HCT116 (cell line): ENCODE data around the gene BLID. TPM values are rescaled to one million over a fixed set of nuclear protein-coding genes. Genes with fewer than 3 reads are reported as not detected.
A peak's percentile ranks its signal among the peaks of the same experiment; 100 is the strongest.

Experiments
- ATAC-seq: fragments of 200-7000 bp; cut with Tn5 transposase; 2 replicates; pipeline ENCODE4 v1.9.1; 2020; ENCODE audit warnings: mild to moderate bottlenecking, moderate library complexity
- BruUV-seq: library from RNA; stranded (reverse); fragments of 400-500 nt; replicated peaks from 2 replicates; lab custom pipeline; 2021; lab: Mats Ljungman, UMichigan
- CTCF ChIA-PET: fragments of 300-600 bp; sonication (Branson Sonifier 250); formaldehyde crosslinking; loops from one replicate; lab custom pipeline; 2021; ENCODE audit warnings: antibody characterized with exemption; lab: Charles Lee
- POLR2A ChIA-PET: fragments of 300-600, 350-600 bp; sonication (Branson Sonifier 250); formaldehyde crosslinking; loops from one replicate; lab custom pipeline; 2021; ENCODE audit warnings: antibody characterized with exemption; lab: Charles Lee
- RAD21 ChIA-PET, 2 experiments: fragments of 300-600 bp; sonication (Branson Sonifier 250); formaldehyde crosslinking; loops; one replicate each; lab custom pipeline; 2023; ENCODE audit warnings: low total read pairs in 2 of 2; ENCODE audit not compliant: uncharacterized antibody in 2 of 2, unreplicated experiment in 2 of 2, low non-redundant PET in 1 of 2; lab: Charles Lee
- DNase-seq: peaks from one replicate; pipeline ENCODE4 v3.0.0-alpha.2; 2010; ENCODE audit warnings: low read depth, low spot score
- H2AFZ ChIP-seq: fragments of 200-600 bp; shearing (Covaris generic), sonication (generic); 2 replicates; pipeline ENCODE4 v1.6.1; 2017; ENCODE audit warnings: low read depth, mixed run types, mixed read lengths, antibody characterized with exemption, low read length; ENCODE audit not compliant: poor library complexity, severe bottlenecking
- H3K27ac ChIP-seq: 2 replicates; pipeline ENCODE4 v1.5.1; 2012; ENCODE audit warnings: low read depth, low read length
- H3K27me3 ChIP-seq: fragments of 200-600 bp; sonication (generic); 2 replicates; pipeline ENCODE4 v1.6.1; 2016; ENCODE audit warnings: mixed run types, low read length, mixed read lengths; ENCODE audit not compliant: insufficient read depth
- H3K36me3 ChIP-seq, 2 experiments: fragments of 200-500 bp in 1 of 2; fragments of 200-600 bp in 1 of 2; sonication (Bioruptor generic) in 1 of 2; sonication (generic) in 1 of 2; 2 replicates each; pipeline versions ENCODE4 v1.5.1 to v1.6.1; 2014 to 2016; ENCODE audit warnings: low read length in 2 of 2, inconsistent platforms in 1 of 2, mixed read lengths in 1 of 2, mixed run types in 1 of 2; ENCODE audit not compliant: insufficient read depth in 2 of 2, control insufficient read depth in 1 of 2
- H3K4me1 ChIP-seq, 2 experiments: fragments of 200-600 bp in 1 of 2; sonication (generic) in 1 of 2; 2 replicates each; pipeline versions ENCODE4 v1.5.1 to v1.6.1; 2012 to 2017; ENCODE audit warnings: low read length in 2 of 2, inconsistent platforms in 1 of 2, mild to moderate bottlenecking in 1 of 2, mixed read lengths in 1 of 2, mixed run types in 1 of 2, moderate library complexity in 1 of 2; ENCODE audit not compliant: insufficient read depth in 2 of 2, control insufficient read depth in 1 of 2
- H3K4me2 ChIP-seq: fragments of 200-600 bp; sonication (generic); 2 replicates; pipeline ENCODE4 v1.6.1; 2017; ENCODE audit warnings: mixed run types, low read length, mixed read lengths
- H3K4me3 ChIP-seq, 2 experiments: fragments of 200-600 bp in 1 of 2; sonication (generic) in 1 of 2; replicated peaks in 1 of 2; 2 replicates each; pipeline ENCODE4 v1.5.1; 2011 to 2016; ENCODE audit warnings: low read length in 2 of 2, control low read depth in 1 of 2, low read depth in 1 of 2, mild to moderate bottlenecking in 1 of 2, mixed read lengths in 1 of 2, mixed run types in 1 of 2
- H3K79me2 ChIP-seq: fragments of 200-600 bp; sonication (generic); 2 replicates; pipeline ENCODE4 v1.6.1; 2017; ENCODE audit warnings: mild to moderate bottlenecking, mixed run types, low read length, moderate library complexity, mixed read lengths; ENCODE audit not compliant: insufficient read depth
- H3K9ac ChIP-seq: fragments of 200-600 bp; sonication (generic); 2 replicates; pipeline ENCODE4 v1.6.1; 2016; ENCODE audit warnings: low read length, mixed read lengths
- H3K9me2 ChIP-seq: fragments of 200-600 bp; sonication (generic), shearing (Covaris generic); 2 replicates; pipeline ENCODE4 v1.6.1; 2017; ENCODE audit warnings: mixed run types, mild to moderate bottlenecking, moderate library complexity; ENCODE audit not compliant: insufficient read depth
- H3K9me3 ChIP-seq, 2 experiments: fragments of 200-500 bp in 1 of 2; fragments of 200-600 bp in 1 of 2; sonication (Bioruptor generic) in 1 of 2; sonication (generic) in 1 of 2; 2 replicates each; pipeline ENCODE4 v1.6.1; 2014 to 2017; ENCODE audit warnings: low read length in 2 of 2, mixed read lengths in 2 of 2, inconsistent platforms in 1 of 2, low read depth in 1 of 2, mild to moderate bottlenecking in 1 of 2, mixed run types in 1 of 2, moderate library complexity in 1 of 2; ENCODE audit not compliant: control insufficient read depth in 1 of 2, insufficient read depth in 1 of 2
- H4K20me1 ChIP-seq: fragments of 200-600 bp; sonication (generic), shearing (Covaris generic); 2 replicates; pipeline ENCODE4 v1.6.1; 2017; ENCODE audit warnings: mixed run types, mild to moderate bottlenecking, moderate library complexity; ENCODE audit not compliant: insufficient read depth
- ELF1 ChIP-seq: IDR thresholded peaks from 2 replicates; pipeline ENCODE4 v1.6.1; 2012; ENCODE audit warnings: low read depth, borderline replicate concordance
- FOSL1 ChIP-seq: IDR thresholded peaks from 2 replicates; pipeline ENCODE4 v1.6.1; 2012; ENCODE audit warnings: low read depth
- JUND ChIP-seq: IDR thresholded peaks from 2 replicates; pipeline ENCODE4 v1.6.1; 2012
- MAX ChIP-seq: IDR thresholded peaks from 2 replicates; pipeline ENCODE4 v1.6.1; 2012
- POLR2A ChIP-seq: IDR thresholded peaks from 2 replicates; pipeline ENCODE4 v1.7.0; 2011; ENCODE audit warnings: borderline replicate concordance; ENCODE audit not compliant: insufficient read depth, insufficient read length; ENCODE audit errors: extremely low read depth
- POLR2AphosphoS5 ChIP-seq: IDR thresholded peaks from 2 replicates; pipeline ENCODE4 v1.6.1; 2011; ENCODE audit warnings: mild to moderate bottlenecking, low read depth, low read length, moderate library complexity
- RAD21 ChIP-seq: IDR thresholded peaks from 2 replicates; pipeline ENCODE4 v1.6.1; 2012; ENCODE audit warnings: low read depth, mild to moderate bottlenecking
- SP1 ChIP-seq: IDR thresholded peaks from 2 replicates; pipeline ENCODE4 v1.6.1; 2012; ENCODE audit warnings: low read depth
- SRF ChIP-seq: IDR thresholded peaks from 2 replicates; pipeline ENCODE4 v1.6.1; 2012; ENCODE audit warnings: low read depth
- TCF7L2 ChIP-seq: IDR thresholded peaks from 2 replicates; pipeline ENCODE4 v1.7.0; 2011; ENCODE audit warnings: borderline replicate concordance, inconsistent platforms; ENCODE audit not compliant: insufficient read depth, insufficient read length; ENCODE audit errors: extremely low read depth
- intact Hi-C: fragments of 100-400 bp; cut with micrococcal nuclease; formaldehyde crosslinking; loops from 2 replicates; pipeline ENCODE4 v1.10.0; 2022
- total RNA-seq: library from RNA; stranded (reverse); gene quantifications from one replicate; pipeline ENCODE4 v1.2.1, GENCODE V29; 2021; ENCODE audit not compliant: unreplicated experiment

The BLID gene
- total RNA-seq, 1 experiment from 2014 or later: 8.9 TPM

DNA sequence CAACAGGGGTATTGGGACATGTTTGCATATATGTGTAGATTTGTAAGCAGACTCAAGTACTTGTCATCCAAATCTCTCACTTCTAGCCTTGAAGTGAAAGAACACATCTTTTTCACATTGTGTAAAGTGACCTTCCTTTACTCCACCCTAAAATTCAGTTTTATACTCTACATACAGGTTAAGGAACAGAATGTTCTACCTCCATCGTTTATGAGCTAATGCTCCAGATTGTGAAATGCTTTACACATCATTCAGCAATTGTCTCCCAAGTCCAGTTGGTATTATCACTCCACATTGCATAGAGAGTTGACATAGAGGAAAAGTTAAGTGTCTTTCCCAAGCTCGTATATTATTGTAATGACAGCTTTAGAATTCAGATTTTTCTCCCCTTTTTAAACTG lies 46.1 kb upstream of the BLID start:
- H3K9ac ChIP-seq: peak overlapping the region; percentile 78
- DNase-seq (no peak), ATAC-seq (no peak)
- no peak for TF ChIP-seq SRF
- TF ChIP-seq JUND: 0 out of 2 replicates have a peak, but pooled peaks have one; percentile 8
- TF ChIP-seq MAX: no peak
- POLR2A ChIA-PET: interaction anchor here (1.1 to 4.4 kb wide), 5 partner anchors 19 to 40 kb away, joined by 4 to 30 read pairs (median 5); no protein-coding TSS in a partner anchor
- CTCF ChIA-PET: no interaction called here
- BruUV-seq: no TSS peak
- peaks cover 0 to 31% of the 10 kb centered on the region in 2 experiments; a peak in 1 of 4 replicates for H3K36me3 ChIP-seq
- H3K79me2 ChIP-seq: peaks cover 100% of the 10 kb centered on the region
- peak overlapping the region; percentile 95 for H3K27ac ChIP-seq
- H3K4me3 ChIP-seq: no peak overlapping the region
- no peaks in the 10 kb centered on the region for H4K20me1 ChIP-seq
- H3K9me3 ChIP-seq: no peaks in the 10 kb centered on the region
- peak overlapping the region; percentile 74 for H3K4me2 ChIP-seq
- intact Hi-C loops: no loop called here
- RAD21 ChIA-PET: no interaction called here
- peaks cover 94 to 100% of the 10 kb centered on the region in 2 experiments for H3K4me1 ChIP-seq
- no peak overlapping the region for H2AFZ ChIP-seq
- H3K27me3 ChIP-seq: no peaks in the 10 kb centered on the region
- no peaks in the 10 kb centered on the region for H3K9me2 ChIP-seq

DNA sequence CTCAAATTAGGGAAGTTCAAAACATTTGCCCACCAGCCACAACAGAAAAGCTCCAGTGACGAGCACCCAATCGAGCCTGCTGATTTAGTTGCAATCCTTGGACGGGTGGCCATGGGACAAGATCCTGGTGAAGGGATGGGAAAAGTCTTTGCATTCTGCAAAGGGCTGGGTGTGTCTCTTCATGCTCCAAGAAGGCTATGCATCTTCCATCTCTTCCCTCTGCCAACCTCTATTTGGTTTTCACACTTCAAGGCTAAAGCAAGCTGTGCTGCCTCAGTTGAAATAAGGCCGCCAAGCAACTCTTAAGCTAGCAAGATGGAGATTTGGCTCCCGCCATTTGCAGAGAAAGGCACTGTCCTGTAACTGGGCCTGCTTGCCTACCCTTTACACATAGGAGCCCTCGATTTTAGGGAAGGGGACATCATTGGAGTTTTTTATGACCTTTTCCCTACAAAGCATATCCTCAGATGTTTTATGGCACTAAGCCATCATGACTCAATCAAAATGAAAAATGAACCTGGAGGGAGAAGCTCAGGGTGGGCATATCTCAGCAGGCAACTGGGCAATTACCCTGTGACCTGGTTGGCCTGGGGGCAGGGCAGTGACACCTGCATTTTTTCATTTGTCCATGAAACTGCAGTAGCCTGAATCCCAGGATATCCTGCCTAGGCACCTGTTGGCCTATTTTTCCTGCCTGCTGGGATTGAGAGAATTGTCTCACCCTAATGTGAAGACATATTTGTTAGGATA lies 45.0 kb upstream of the BLID start:
- peak overlapping the region; percentile 78 for H3K9ac ChIP-seq
- no peak overlapping the region for H3K4me3 ChIP-seq
- H3K9me2 ChIP-seq: no peaks in the 10 kb centered on the region
- ChIA-PET POLR2A (interaction anchor here (1.1 to 4.4 kb wide), 5 partner anchors 20 to 41 kb away, joined by 4 to 30 read pairs (median 5); no protein-coding TSS in a partner anchor), CTCF (no interaction called here), RAD21 (no interaction called here)
- no peaks in the 10 kb centered on the region for H3K9me3 ChIP-seq
- DNase-seq (no peak), ATAC-seq (peak; percentile 52)
- peaks cover 90 to 100% of the 10 kb centered on the region in 2 experiments for H3K4me1 ChIP-seq
- no peak overlapping the region for H2AFZ ChIP-seq
- H3K4me2 ChIP-seq: peak overlapping the region; percentile 74
- peaks cover 0 to 27% of the 10 kb centered on the region in 2 experiments; a peak in 1 of 4 replicates for H3K36me3 ChIP-seq
- TF ChIP-seq POLR2A (no peak), RAD21 (no peak), TCF7L2 (peak; percentile 86), POLR2AphosphoS5 (peak; percentile 49; the same call in 1 of the 2 replicates), SP1 (peak; percentile 72), JUND (peak; percentile 53), MAX (peak; percentile 44; the same call in 1 of the 2 replicates), FOSL1 (0 out of 2 replicates have a peak, but pooled peaks have one; percentile 13), ELF1 (no peak)
- H3K79me2 ChIP-seq: peaks cover 100% of the 10 kb centered on the region
- H4K20me1 ChIP-seq: no peaks in the 10 kb centered on the region
- H3K27me3 ChIP-seq: no peaks in the 10 kb centered on the region
- peak overlapping the region; percentile 95 for H3K27ac ChIP-seq
- BruUV-seq: no TSS peak
- intact Hi-C loops: no loop called here
